CD4-positive, CD25-positive, alpha-beta regulatory T cell (primary cell): Measurements from ENCODE around the gene ZKSCAN5. TPM values are rescaled to one million over a fixed set of nuclear protein-coding genes. Genes with fewer than 3 reads are reported as not detected.

ENCODE experiments used
- ATAC-seq, 2 donors: fragments of 150-1000 bp; cut with Tn5 transposase; one replicate each; pipeline ENCODE4 v1.10.0; 2021; ENCODE audit warnings: low read depth in 2 of 2, moderate number of reproducible peaks in 2 of 2, moderate library complexity in 1 of 2
- DNase-seq, 3 donors: peaks; one replicate each; pipeline versions ENCODE4 v3.0.0 to v3.0.0-alpha.2; 2012 to 2022; ENCODE audit warnings: mixed read lengths in 1 of 3
- H3K27ac ChIP-seq: one replicate; pipeline ENCODE4 v1.7.0; 2013; ENCODE audit warnings: mild to moderate bottlenecking, low read length; ENCODE audit not compliant: insufficient read depth, poor library complexity, severe bottlenecking
- H3K27me3 ChIP-seq: one replicate; pipeline ENCODE4 v1.7.0; 2013; ENCODE audit warnings: low read length; ENCODE audit not compliant: control insufficient read depth, insufficient read depth
- H3K36me3 ChIP-seq: one replicate; pipeline ENCODE4 v1.7.0; 2013; ENCODE audit warnings: mild to moderate bottlenecking, low read length, moderate library complexity; ENCODE audit not compliant: control insufficient read depth, insufficient read depth
- H3K4me1 ChIP-seq: 2 replicates; pipeline ENCODE4 v1.7.0; 2013; ENCODE audit warnings: mild to moderate bottlenecking, low read length; ENCODE audit not compliant: insufficient read depth, control insufficient read depth, poor library complexity, severe bottlenecking
- H3K4me3 ChIP-seq: one replicate; pipeline ENCODE4 v1.7.0; 2013; ENCODE audit warnings: low read depth, mild to moderate bottlenecking, low read length, moderate library complexity
- H3K9me3 ChIP-seq, 2 experiments: 1 replicate in 1 of 2; 2 replicates in 1 of 2; pipeline ENCODE4 v1.7.0; 2013; ENCODE audit warnings: low read length in 2 of 2, mild to moderate bottlenecking in 1 of 2, moderate library complexity in 1 of 2; ENCODE audit not compliant: control insufficient read depth in 2 of 2
- H3K27ac Mint-ChIP-seq, 3 donors: one replicate each; pipeline ENCODE4 v1.8.0; 2020 to 2022; ENCODE audit warnings: mild to moderate bottlenecking in 3 of 3, mixed read lengths in 3 of 3, moderate library complexity in 2 of 3
- H3K27me3 Mint-ChIP-seq: one replicate; pipeline ENCODE4 v1.8.0; 2022; ENCODE audit warnings: mild to moderate bottlenecking, mixed read lengths
- H3K36me3 Mint-ChIP-seq: one replicate; pipeline ENCODE4 v1.8.0; 2020; ENCODE audit warnings: mixed read lengths
- H3K4me1 Mint-ChIP-seq, 4 donors: one replicate each; pipeline ENCODE4 v1.8.0; 2020 to 2022; ENCODE audit warnings: mixed read lengths in 4 of 4, mild to moderate bottlenecking in 1 of 4
- H3K4me3 Mint-ChIP-seq, 4 donors: one replicate each; pipeline ENCODE4 v1.8.0; 2020 to 2022; ENCODE audit warnings: mild to moderate bottlenecking in 4 of 4, mixed read lengths in 4 of 4, moderate library complexity in 3 of 4
- H3K9me3 Mint-ChIP-seq, 7 donors: one replicate each; pipeline ENCODE4 v1.8.0; 2020 to 2022; ENCODE audit warnings: mixed read lengths in 7 of 7, mild to moderate bottlenecking in 3 of 7, moderate library complexity in 2 of 7
- polyA plus RNA-seq, 4 donors: library from polyadenylated mRNA; unstranded; fragments of 300-500 nt; fragmentation: Illumina TruSeq; gene quantifications; one replicate each; pipeline ENCODE4 v1.2.3, GENCODE V29; 2021
- total RNA-seq: library from RNA; stranded (reverse); gene quantifications from one replicate; pipeline ENCODE4 v1.2.3, GENCODE V29; 2022

ZKSCAN5 gene
- total and polyA plus RNA-seq, 5 donors from 2014 or later: 2.8 to 5.8 (median 4.2) TPM

GRCh38 chr7:99461221-99461620 lies 43.2 kb upstream of the ZKSCAN5 start:
- H3K27ac ChIP-seq: no peak overlapping the region
- DNase-seq (no peak), ATAC-seq (no peak)
- H3K9me3 Mint-ChIP-seq: no peaks in the 10 kb centered on the region
- H3K4me1 Mint-ChIP-seq: peaks cover 6 to 59% (median 32%) of the 10 kb centered on the region in 4 donors
- no peak overlapping the region for H3K4me3 ChIP-seq
- H3K36me3 ChIP-seq: peaks cover 51% of the 10 kb centered on the region
- no peaks in the 10 kb centered on the region for H3K27me3 ChIP-seq
- H3K4me1 ChIP-seq: peaks cover 31% of the 10 kb centered on the region
- H3K4me3 Mint-ChIP-seq: peak overlapping the region in 1 of 4 donors; percentile 50
- H3K27ac Mint-ChIP-seq: peak overlapping the region in 1 of 3 donors; percentile 26
- peaks cover 4% of the 10 kb centered on the region for H3K27me3 Mint-ChIP-seq
- peaks cover 31% of the 10 kb centered on the region for H3K36me3 Mint-ChIP-seq
- no peaks in the 10 kb centered on the region for H3K9me3 ChIP-seq

- no peak for ATAC-seq
- peak overlapping the region; percentile 91 to 97 (median 93) for H3K27ac Mint-ChIP-seq
Measured at GRCh38 chr7:99465421-99465768, 39.1 kb upstream of the ZKSCAN5 start.

GRCh38 chr7:99468336-99468918 lies 36.0 kb upstream of the ZKSCAN5 start:
- peaks cover 0 to 2% (median 0%) of the 10 kb centered on the region in 7 donors for H3K9me3 Mint-ChIP-seq
- Histone ChIP-seq H3K27me3 (no peaks in the 10 kb centered on the region), H3K4me3 (no peak overlapping the region), H3K9me3 (no peaks in the 10 kb centered on the region), H3K4me1 (peaks cover 40% of the 10 kb centered on the region), H3K27ac (no peak overlapping the region), H3K36me3 (no peaks in the 10 kb centered on the region)
- H3K27me3 Mint-ChIP-seq: peaks cover 29% of the 10 kb centered on the region
- peaks cover 10% of the 10 kb centered on the region for H3K36me3 Mint-ChIP-seq
- H3K4me3 Mint-ChIP-seq: peak overlapping the region in 1 of 4 donors; percentile 74
- ATAC-seq (no peak), DNase-seq (no peak)
- H3K27ac Mint-ChIP-seq: no peak overlapping the region
- peaks cover 9 to 49% (median 33%) of the 10 kb centered on the region in 4 donors for H3K4me1 Mint-ChIP-seq

More at GRCh38 chr7:99465421-99465768, 39.1 kb upstream of the ZKSCAN5 start:
- no peak for DNase-seq
- H3K9me3 ChIP-seq: no peaks in the 10 kb centered on the region
- Mint-ChIP-seq H3K27me3 (peaks cover 15% of the 10 kb centered on the region), H3K4me3 (peak overlapping the region; percentile 83 to 98 (median 95)), H3K4me1 (peaks cover 6 to 50% (median 26%) of the 10 kb centered on the region in 4 donors), H3K36me3 (peaks cover 14% of the 10 kb centered on the region), H3K9me3 (peaks cover 0 to 1% (median 0%) of the 10 kb centered on the region in 7 donors)
- H3K4me3 ChIP-seq: peak overlapping the region; percentile 85
- peaks cover 34% of the 10 kb centered on the region for H3K4me1 ChIP-seq
- H3K27ac ChIP-seq: peak overlapping the region; percentile 77
- H3K27me3 ChIP-seq: no peaks in the 10 kb centered on the region
- H3K36me3 ChIP-seq: peaks cover 10% of the 10 kb centered on the region

DNA sequence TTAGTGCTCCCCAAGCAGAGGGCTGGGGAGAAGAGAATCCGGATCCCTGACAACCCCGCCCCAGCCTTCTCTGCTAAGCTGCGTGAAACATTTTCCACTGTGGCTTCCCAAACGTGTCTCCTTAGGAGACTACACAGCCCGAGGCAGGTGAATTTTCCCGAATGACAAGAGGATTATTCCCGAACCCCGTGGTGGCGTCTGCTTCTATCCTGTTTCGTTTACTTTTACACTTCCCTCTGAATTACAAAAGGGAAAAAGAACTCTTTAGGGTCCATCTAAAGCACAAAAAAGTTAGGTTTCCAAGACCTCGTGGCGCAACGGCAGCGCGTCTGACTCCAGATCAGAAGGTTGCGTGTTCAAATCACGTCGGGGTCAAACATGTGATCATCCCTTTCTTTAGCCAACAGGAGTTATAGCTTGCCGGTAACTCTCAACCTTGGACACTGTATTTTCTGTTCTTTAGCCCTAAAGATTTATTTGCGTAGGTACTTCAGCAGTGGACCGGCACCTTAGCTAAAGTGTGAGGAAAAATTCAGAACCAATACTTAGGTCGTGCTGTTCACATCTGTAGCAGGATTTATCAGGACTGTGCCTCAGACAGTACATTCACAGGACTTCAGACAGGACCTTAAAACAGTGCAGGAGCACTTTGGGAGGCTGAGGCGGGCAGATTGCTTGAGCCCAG lies 34.9 kb upstream of the ZKSCAN5 start:
- Mint-ChIP-seq H3K4me1 (peaks cover 9 to 49% (median 30%) of the 10 kb centered on the region in 4 donors), H3K27me3 (peaks cover 29% of the 10 kb centered on the region), H3K36me3 (peaks cover 5% of the 10 kb centered on the region), H3K27ac (no peak overlapping the region), H3K4me3 (peak overlapping the region in 3 of 4 donors; percentile 44 to 96 (median 80)), H3K9me3 (peaks cover 0 to 2% (median 0%) of the 10 kb centered on the region in 7 donors)
- H3K4me1 ChIP-seq: peaks cover 36% of the 10 kb centered on the region
- no peaks in the 10 kb centered on the region for H3K9me3 ChIP-seq
- no peak overlapping the region for H3K27ac ChIP-seq
- H3K4me3 ChIP-seq: no peak overlapping the region
- no peaks in the 10 kb centered on the region for H3K36me3 ChIP-seq
- no peaks in the 10 kb centered on the region for H3K27me3 ChIP-seq
- ATAC-seq (no peak), DNase-seq (no peak)

- peak; percentile 99 for ATAC-seq
- Histone ChIP-seq H3K4me1 (peaks cover 19% of the 10 kb centered on the region), H3K27ac (peak within 1 kb of the TSS; percentile 81), H3K36me3 (no peaks in the 10 kb centered on the region), H3K9me3 (no peaks in the 10 kb centered on the region), H3K27me3 (no peaks in the 10 kb centered on the region), H3K4me3 (peak within 1 kb of the TSS; percentile 89)
- Mint-ChIP-seq H3K27ac (peak within 1 kb of the TSS; percentile 92 to 99 (median 97)), H3K36me3 (peaks cover 10% of the 10 kb centered on the region), H3K9me3 (peaks cover 0 to 2% (median 0%) of the 10 kb centered on the region in 7 donors), H3K4me3 (peak within 1 kb of the TSS; percentile 95 to 100 (median 97)), H3K27me3 (peaks cover 24% of the 10 kb centered on the region), H3K4me1 (peaks cover 8 to 47% (median 31%) of the 10 kb centered on the region in 4 donors)
- peak; percentile 96 to 98 (median 97) for DNase-seq
Measured at GRCh38 chr7:99472561-99473314, 31.7 kb upstream of the ZKSCAN5 start, which contains the start of gene ZNF789. ZNF789 (plus strand) TSS chr7:99472890; CDS start chr7:99476457, 3,567 bp downstream.

GRCh38 chr7:99473315-99473596 lies 31.2 kb upstream of the ZKSCAN5 start:
- Histone ChIP-seq H3K27ac (peak overlapping the region; percentile 81), H3K9me3 (no peaks in the 10 kb centered on the region), H3K36me3 (no peaks in the 10 kb centered on the region), H3K4me1 (peaks cover 22% of the 10 kb centered on the region), H3K4me3 (peak overlapping the region; percentile 89), H3K27me3 (no peaks in the 10 kb centered on the region)
- Mint-ChIP-seq H3K4me3 (peak overlapping the region; percentile 95 to 100 (median 97)), H3K27me3 (peaks cover 24% of the 10 kb centered on the region), H3K4me1 (peaks cover 8 to 52% (median 35%) of the 10 kb centered on the region in 4 donors), H3K9me3 (peaks cover 0 to 2% (median 0%) of the 10 kb centered on the region in 7 donors), H3K36me3 (peaks cover 10% of the 10 kb centered on the region), H3K27ac (peak overlapping the region in 2 of 3 donors; percentile 97 to 99)
- peak in 1 of 3 donors; percentile 52 for DNase-seq
- no peak for ATAC-seq

GRCh38 chr7:99476107-99476506 lies 28.4 kb upstream of the ZKSCAN5 start:
- Mint-ChIP-seq H3K4me1 (peaks cover 8 to 61% (median 32%) of the 10 kb centered on the region in 4 donors), H3K36me3 (peaks cover 10% of the 10 kb centered on the region), H3K27me3 (peaks cover 9% of the 10 kb centered on the region), H3K27ac (peak overlapping the region in 1 of 3 donors; percentile 2), H3K4me3 (peak overlapping the region in 2 of 4 donors; percentile 42 to 53), H3K9me3 (peaks cover 0 to 1% (median 0%) of the 10 kb centered on the region in 7 donors)
- no peak for ATAC-seq
- Histone ChIP-seq H3K27me3 (no peaks in the 10 kb centered on the region), H3K27ac (no peak overlapping the region), H3K36me3 (no peaks in the 10 kb centered on the region), H3K4me3 (no peak overlapping the region), H3K9me3 (no peaks in the 10 kb centered on the region), H3K4me1 (peaks cover 31% of the 10 kb centered on the region)
- DNase-seq: no peak
